ENCODE results near the gene TBC1D17.

The TBC1D17 gene

GRCh38 chr19:49837425-49837824 is 40.1 kb upstream of the TBC1D17 start:
- Histone ChIP-seq H3K9me2 (replicated peaks; ENCODE audit: control insufficient read depth, low read length) (no peaks in the 10 kb centered on the region), H3K9me3 (ENCODE audit: control insufficient read depth, insufficient read depth, low read length) (no peaks in the 10 kb centered on the region), H3F3A (ENCODE audit: control insufficient read depth, insufficient read depth) (peaks cover 11% of the 10 kb centered on the region), H3K4me3 (ENCODE audit: low read length) (no peak overlapping the region), H3K36me3 (ENCODE audit: control insufficient read depth, low read length) (peaks cover 83% of the 10 kb centered on the region), H3K79me2 (ENCODE audit: control insufficient read depth, low read length) (no peaks in the 10 kb centered on the region; the same call in 1 of the 2 replicates), H3K27ac (ENCODE audit: low read depth, low read length) (no peak overlapping the region), H3K4me1 (ENCODE audit: control insufficient read depth, low read length) (peaks cover 8% of the 10 kb centered on the region), H4K20me1 (ENCODE audit: control insufficient read depth, insufficient read depth, low read depth, low read length) (0 out of 2 replicates have a peak, but pooled peaks cover 2% of the 10 kb centered on the region), H3K27me3 (ENCODE audit: control insufficient read depth, low read length) (no peaks in the 10 kb centered on the region), H3K4me2 (ENCODE audit: low read length) (no peak overlapping the region)
- no peak for TF ChIP-seq EZH2phosphoT487 (IDR thresholded peaks at IDR 0.05; ENCODE audit: borderline replicate concordance, low read length)
- no peak for TF ChIP-seq CTCF (IDR thresholded peaks at IDR 0.05; ENCODE audit: low read depth, low read length, poor library complexity, severe bottlenecking)

GRCh38 chr19:49838885-49839588 is 38.5 kb upstream of the TBC1D17 start:
- H3K27ac ChIP-seq (ENCODE audit: low read depth, low read length) = no peak overlapping the region
- H3K79me2 ChIP-seq (ENCODE audit: control insufficient read depth, low read length) = no peaks in the 10 kb centered on the region; the same call in 1 of the 2 replicates
- TF ChIP-seq CTCF (IDR thresholded peaks at IDR 0.05; ENCODE audit: low read depth, low read length, poor library complexity, severe bottlenecking) = no peak
- TF ChIP-seq EZH2phosphoT487 (IDR thresholded peaks at IDR 0.05; ENCODE audit: borderline replicate concordance, low read length) = no peak
- H4K20me1 ChIP-seq (ENCODE audit: control insufficient read depth, insufficient read depth, low read depth, low read length) = 0 out of 2 replicates have a peak, but pooled peaks cover 2% of the 10 kb centered on the region
- no peak overlapping the region for H3K4me2 ChIP-seq (ENCODE audit: low read length)
- no peaks in the 10 kb centered on the region for H3K9me2 ChIP-seq (replicated peaks; ENCODE audit: control insufficient read depth, low read length)
- H3K27me3 ChIP-seq (ENCODE audit: control insufficient read depth, low read length) = no peaks in the 10 kb centered on the region
- H3K4me1 ChIP-seq (ENCODE audit: control insufficient read depth, low read length) = peaks cover 24% of the 10 kb centered on the region
- H3F3A ChIP-seq (ENCODE audit: control insufficient read depth, insufficient read depth) = peaks cover 20% of the 10 kb centered on the region
- no peaks in the 10 kb centered on the region for H3K9me3 ChIP-seq (ENCODE audit: control insufficient read depth, insufficient read depth, low read length)
- no peak overlapping the region for H3K4me3 ChIP-seq (ENCODE audit: low read length)
- H3K36me3 ChIP-seq (ENCODE audit: control insufficient read depth, low read length) = peaks cover 72% of the 10 kb centered on the region

GRCh38 chr19:49839713-49840112 is 37.8 kb upstream of the TBC1D17 start:
- Histone ChIP-seq H3K9me2 (replicated peaks; ENCODE audit: control insufficient read depth, low read length) (no peaks in the 10 kb centered on the region), H3K4me3 (ENCODE audit: low read length) (no peak overlapping the region), H3F3A (ENCODE audit: control insufficient read depth, insufficient read depth) (peaks cover 21% of the 10 kb centered on the region), H3K4me1 (ENCODE audit: control insufficient read depth, low read length) (peaks cover 31% of the 10 kb centered on the region), H3K9me3 (ENCODE audit: control insufficient read depth, insufficient read depth, low read length) (no peaks in the 10 kb centered on the region), H3K36me3 (ENCODE audit: control insufficient read depth, low read length) (peaks cover 65% of the 10 kb centered on the region), H4K20me1 (ENCODE audit: control insufficient read depth, insufficient read depth, low read depth, low read length) (0 out of 2 replicates have a peak, but pooled peaks cover 2% of the 10 kb centered on the region), H3K27me3 (ENCODE audit: control insufficient read depth, low read length) (no peaks in the 10 kb centered on the region), H3K79me2 (ENCODE audit: control insufficient read depth, low read length) (no peaks in the 10 kb centered on the region; the same call in 1 of the 2 replicates), H3K27ac (ENCODE audit: low read depth, low read length) (no peak overlapping the region), H3K4me2 (ENCODE audit: low read length) (no peak overlapping the region)
- TF ChIP-seq CTCF (IDR thresholded peaks at IDR 0.05; ENCODE audit: low read depth, low read length, poor library complexity, severe bottlenecking) = no peak
- TF ChIP-seq EZH2phosphoT487 (IDR thresholded peaks at IDR 0.05; ENCODE audit: borderline replicate concordance, low read length) = no peak
